ENCODE results near the gene DLG5.

DNA sequence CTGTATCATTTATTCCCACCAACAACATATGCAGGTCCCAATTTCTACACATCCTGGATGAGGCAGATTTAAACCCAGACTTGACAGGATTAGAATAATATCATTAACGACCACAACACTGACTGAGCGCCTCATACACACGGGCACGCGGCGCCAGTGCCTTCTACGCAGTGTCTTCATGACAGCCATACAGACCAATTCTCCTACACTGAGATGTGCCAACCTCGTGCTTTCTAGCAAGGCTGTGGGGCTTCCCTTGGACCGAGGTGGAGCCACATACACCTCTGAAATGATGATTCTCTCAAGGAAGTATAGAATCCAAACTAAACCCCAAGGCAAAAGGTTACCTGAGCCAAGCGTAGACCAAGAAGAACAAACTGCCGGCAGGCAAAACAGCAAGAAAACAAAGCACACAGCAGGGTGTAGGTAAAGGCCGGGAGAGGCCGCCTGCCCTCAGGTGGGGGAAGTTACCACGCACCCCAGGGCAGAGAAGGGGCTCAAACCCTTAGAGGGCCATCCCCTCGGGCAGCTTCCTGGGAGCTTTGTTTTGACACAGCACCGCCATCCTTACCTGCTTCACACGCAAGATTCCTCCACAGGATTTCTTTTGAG lies 75.8 kb downstream of the DLG5 start:
- TF ChIP-seq CTCF (IDR thresholded peaks at IDR 0.05) (no peak), RAD21 (conservative IDR thresholded peaks at IDR 0.05 in 1 of 2, IDR thresholded peaks at IDR 0.05 in 1 of 2) (no peak), MYC (IDR thresholded peaks at IDR 0.05; ENCODE audit: borderline replicate concordance, low read length) (no peak), CEBPB (IDR thresholded peaks at IDR 0.05) (no peak), CHD2 (IDR thresholded peaks at IDR 0.05; ENCODE audit: low read length, partially characterized antibody) (no peak), RCOR1 (IDR thresholded peaks at IDR 0.05; ENCODE audit: low read depth, low read length) (no peak), ATOH8 (CRISPR knock-in tag; IDR thresholded peaks at IDR 0.05; ENCODE audit: low read depth) (no peak), POLR2A (IDR thresholded peaks at IDR 0.05; ENCODE audit: low read length) (no peak), KDM1A (IDR thresholded peaks at IDR 0.05; ENCODE audit: low read depth) (no peak)
- TF ChIP-seq, protein P1, sequence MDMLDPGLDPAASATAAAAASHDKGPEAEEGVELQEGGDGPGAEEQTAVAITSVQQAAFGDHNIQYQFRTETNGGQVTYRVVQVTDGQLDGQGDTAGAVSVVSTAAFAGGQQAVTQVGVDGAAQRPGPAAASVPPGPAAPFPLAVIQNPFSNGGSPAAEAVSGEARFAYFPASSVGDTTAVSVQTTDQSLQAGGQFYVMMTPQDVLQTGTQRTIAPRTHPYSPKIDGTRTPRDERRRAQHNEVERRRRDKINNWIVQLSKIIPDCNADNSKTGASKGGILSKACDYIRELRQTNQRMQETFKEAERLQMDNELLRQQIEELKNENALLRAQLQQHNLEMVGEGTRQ (IDR thresholded peaks at IDR 0.05): no peak

All from A549 (cell line).